ENCODE data around the gene ASTN2.

GRCh38 chr9:117232281-117232680 lies 182.6 kb downstream of the ASTN2 start:
- TF ChIP-seq E2F6 (IDR thresholded peaks at IDR 0.05; ENCODE audit: borderline replicate concordance, low read depth), result no peak
- TF ChIP-seq CTCF (IDR thresholded peaks at IDR 0.05), result no peak
- no peak for TF ChIP-seq RARB (CRISPR knock-in tag; IDR thresholded peaks at IDR 0.05)
- no peak for TF ChIP-seq RAD21 (conservative IDR thresholded peaks at IDR 0.05 in 1 of 2, IDR thresholded peaks at IDR 0.05 in 1 of 2)
- no peak for TF ChIP-seq POLR2A (IDR thresholded peaks at IDR 0.05; ENCODE audit: low read length)
- TF ChIP-seq ZNF302 (CRISPR knock-in tag; IDR thresholded peaks at IDR 0.05), result no peak
- no peak for TF ChIP-seq HOXA7 (CRISPR knock-in tag; IDR thresholded peaks at IDR 0.05)
- TF ChIP-seq KDM1A (IDR thresholded peaks at IDR 0.05; ENCODE audit: low read depth), result no peak
- no peak for TF ChIP-seq SMC3 (IDR thresholded peaks at IDR 0.05)
